Lung (tissue), 12 donors: Measurements from ENCODE around the gene ZNF70. TPM values are rescaled to one million over a fixed set of nuclear protein-coding genes. Genes with fewer than 3 reads are reported as not detected.

Source experiments
- ATAC-seq: fragments of 200-7000 bp; cut with Tn5 transposase; one replicate; pipeline ENCODE4 v1.9.1; 2020; ENCODE audit warnings: moderate number of reproducible peaks; ENCODE audit not compliant: insufficient read depth, low FRiP score
- DNase-seq, 3 donors: peaks; one replicate each; pipeline ENCODE4 v3.0.0-alpha.2; 2013 to 2017
- H3K27ac ChIP-seq, 2 donors: one replicate each; pipeline ENCODE4 v1.5.1; 2013; ENCODE audit warnings: mild to moderate bottlenecking in 2 of 2, moderate library complexity in 2 of 2, control low read depth in 1 of 2, inconsistent platforms in 1 of 2, low read depth in 1 of 2, low read length in 1 of 2
- H3K27me3 ChIP-seq, 3 donors: one replicate each; pipeline ENCODE4 v1.5.1; 2013; ENCODE audit warnings: low read length in 2 of 3; ENCODE audit not compliant: control insufficient read depth in 3 of 3, insufficient read depth in 3 of 3
- H3K36me3 ChIP-seq, 4 donors: one replicate each; pipeline ENCODE4 v1.5.1; 2013; ENCODE audit warnings: low read length in 4 of 4, mild to moderate bottlenecking in 1 of 4, moderate library complexity in 1 of 4; ENCODE audit not compliant: control insufficient read depth in 4 of 4, insufficient read depth in 4 of 4
- H3K4me1 ChIP-seq, 5 donors: one replicate each; pipeline ENCODE4 v1.5.1; 2013; ENCODE audit warnings: low read length in 5 of 5, mild to moderate bottlenecking in 2 of 5, moderate library complexity in 1 of 5; ENCODE audit not compliant: control insufficient read depth in 5 of 5, insufficient read depth in 5 of 5
- H3K4me3 ChIP-seq: one replicate; pipeline ENCODE4 v1.5.1; 2013; ENCODE audit warnings: mild to moderate bottlenecking, control low read depth, moderate library complexity
- H3K9ac ChIP-seq, 2 donors: one replicate each; pipeline ENCODE4 v1.5.1; 2013; ENCODE audit warnings: low read length in 2 of 2, control low read depth in 1 of 2; ENCODE audit not compliant: insufficient read depth in 1 of 2
- H3K9me3 ChIP-seq, 4 donors: one replicate each; pipeline ENCODE4 v1.5.1; 2013; ENCODE audit warnings: low read length in 3 of 4, mild to moderate bottlenecking in 1 of 4, moderate library complexity in 1 of 4; ENCODE audit not compliant: control insufficient read depth in 4 of 4, insufficient read depth in 3 of 4
- WGBS, 2 donors: extraction: QIAGEN DNeasy Blood & Tissue Kit; methylation state at CpG; one replicate each; pipeline ENCODE4 v1.1.7; 2013; 5-methylcytosine and 5-hydroxymethylcytosine counted together
- polyA plus RNA-seq, 2 donors: library from polyadenylated mRNA; stranded (reverse); fragments of 200-250 nt; gene quantifications; one replicate each; pipeline ENCODE4 v1.2.1, GENCODE V29; 2013
- total RNA-seq, 2 donors: library from RNA; depleted of rRNA in 1 of 2; stranded (reverse); fragments of >200 nt in 1 of 2; gene quantifications; one replicate each; pipeline ENCODE4 v1.2.1, GENCODE V29; 2014 to 2021
- TF ChIP-seq, protein P1 (sequence below): IDR thresholded peaks from 2 replicates; pipeline ENCODE4 v1.5.1; 2012; ENCODE audit warnings: mild to moderate bottlenecking; ENCODE audit errors: control extremely low read depth, extremely low read depth
- donor health status: control.
- donor health status: control.
- donor health status: Bipolar disorder and iron deficiency.
- donor health status: healthy.
- donor health status: DM: yes; HTN: yes; CAD: no.

ZNF70 gene
- total and polyA plus RNA-seq, 4 donors: 0.98 to 6.9 (median 3.7) TPM

DNA sequence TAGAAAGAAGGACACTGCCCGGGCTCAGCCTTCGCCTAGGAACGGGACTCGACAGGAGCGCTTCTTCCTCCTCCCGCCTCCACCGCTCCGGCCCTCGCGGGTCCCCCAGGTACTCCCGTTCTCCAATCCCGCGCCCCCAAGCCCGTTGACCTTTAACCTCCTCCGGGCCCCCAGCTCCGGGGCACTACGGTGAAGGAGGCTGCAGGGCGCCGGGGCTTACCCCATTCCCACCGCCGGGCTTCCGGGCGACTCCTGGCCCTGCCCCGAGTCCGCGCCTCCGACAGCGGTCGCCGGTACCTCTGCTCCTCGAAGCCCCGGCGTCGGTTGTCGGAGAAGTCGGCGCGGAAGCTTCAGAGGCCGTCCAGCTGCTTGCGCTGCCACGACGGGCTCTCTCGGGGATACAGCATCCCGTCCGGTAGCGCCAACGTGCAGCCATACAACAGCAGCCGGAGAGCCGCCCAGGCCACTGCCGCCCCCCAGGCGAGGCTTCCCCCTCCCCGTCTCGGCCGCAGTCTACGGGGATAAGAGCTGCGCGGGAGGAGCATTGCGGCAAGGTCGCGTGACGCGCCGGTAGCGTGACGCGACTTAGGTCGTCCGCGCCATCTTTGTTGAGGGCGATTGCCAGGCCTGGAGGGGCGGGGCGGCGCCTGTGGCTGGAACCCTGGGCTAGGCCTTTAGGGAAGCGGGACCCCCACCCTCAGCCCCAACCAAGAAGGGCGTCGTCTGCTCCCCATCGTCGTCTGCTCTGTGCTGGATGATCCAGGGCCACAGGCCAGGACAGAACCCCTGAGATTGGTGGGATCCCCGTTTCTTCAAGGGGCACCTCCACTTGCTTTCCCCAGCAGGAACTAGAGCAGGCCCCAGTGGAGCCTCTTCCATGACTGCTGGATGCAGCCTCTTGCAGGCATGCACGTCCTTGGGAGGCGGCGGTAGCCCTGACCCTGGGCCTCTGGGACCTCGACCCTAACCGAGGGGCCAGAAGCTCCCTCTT, 33.8 kb downstream of the ZNF70 start:
- Histone ChIP-seq H3K27me3 (no peaks in the 10 kb centered on the region), H3K36me3 (peaks cover 5 to 23% (median 8%) of the 10 kb centered on the region in 4 donors), H3K4me3 (peak overlapping the region; percentile 72), H3K9me3 (no peaks in the 10 kb centered on the region), H3K27ac (peak overlapping the region; percentile 81 to 89), H3K4me1 (peaks cover 0 to 13% (median 0%) of the 10 kb centered on the region in 5 donors), H3K9ac (peak overlapping the region; percentile 58 to 63)
- DNase-seq (peak; percentile 90 to 93 (median 91)), ATAC-seq (peak; percentile 97)
- 5 to 7% methylated on average over 59 to 84 of the region's 84 CpGs for WGBS, 2 donors
- TF ChIP-seq, protein P1, sequence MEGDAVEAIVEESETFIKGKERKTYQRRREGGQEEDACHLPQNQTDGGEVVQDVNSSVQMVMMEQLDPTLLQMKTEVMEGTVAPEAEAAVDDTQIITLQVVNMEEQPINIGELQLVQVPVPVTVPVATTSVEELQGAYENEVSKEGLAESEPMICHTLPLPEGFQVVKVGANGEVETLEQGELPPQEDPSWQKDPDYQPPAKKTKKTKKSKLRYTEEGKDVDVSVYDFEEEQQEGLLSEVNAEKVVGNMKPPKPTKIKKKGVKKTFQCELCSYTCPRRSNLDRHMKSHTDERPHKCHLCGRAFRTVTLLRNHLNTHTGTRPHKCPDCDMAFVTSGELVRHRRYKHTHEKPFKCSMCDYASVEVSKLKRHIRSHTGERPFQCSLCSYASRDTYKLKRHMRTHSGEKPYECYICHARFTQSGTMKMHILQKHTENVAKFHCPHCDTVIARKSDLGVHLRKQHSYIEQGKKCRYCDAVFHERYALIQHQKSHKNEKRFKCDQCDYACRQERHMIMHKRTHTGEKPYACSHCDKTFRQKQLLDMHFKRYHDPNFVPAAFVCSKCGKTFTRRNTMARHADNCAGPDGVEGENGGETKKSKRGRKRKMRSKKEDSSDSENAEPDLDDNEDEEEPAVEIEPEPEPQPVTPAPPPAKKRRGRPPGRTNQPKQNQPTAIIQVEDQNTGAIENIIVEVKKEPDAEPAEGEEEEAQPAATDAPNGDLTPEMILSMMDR: no peak

DNA sequence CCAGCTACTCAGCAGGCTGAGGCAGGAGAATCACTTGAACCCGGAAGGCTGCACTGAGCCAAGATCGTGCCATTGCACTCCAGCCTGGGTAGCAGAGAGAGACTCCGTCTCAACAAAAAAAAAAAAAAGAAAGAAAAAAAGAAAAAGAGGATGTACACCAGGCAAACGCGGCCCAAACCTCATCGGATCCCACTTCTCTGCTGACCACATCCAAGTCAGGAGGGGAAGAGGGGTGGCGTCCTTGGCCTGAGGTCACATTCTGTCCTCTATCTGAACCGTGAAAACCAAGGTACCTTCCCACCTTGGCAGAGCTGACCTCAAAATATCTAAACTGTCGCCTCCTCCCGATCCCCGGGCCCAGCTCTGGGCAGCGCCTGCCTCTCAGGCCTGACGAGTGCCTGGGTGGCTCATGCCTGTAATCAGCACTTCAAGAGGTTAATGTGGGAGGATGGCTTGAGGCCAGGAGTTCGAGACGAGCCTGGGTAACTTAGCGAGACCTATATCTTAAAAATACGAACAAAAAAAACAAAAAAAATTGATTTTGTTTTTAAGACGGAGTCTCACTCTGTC, 35.0 kb downstream of the ZNF70 start:
- Histone ChIP-seq H3K27ac (peak overlapping the region in 1 of 2 donors; percentile 10), H3K27me3 (no peaks in the 10 kb centered on the region)
- no peak for DNase-seq

GRCh38 chr22:23714596-23715578, 36.0 kb downstream of the ZNF70 start:
- DNase-seq: no peak
- H3K27me3 ChIP-seq: no peaks in the 10 kb centered on the region
- no peak overlapping the region for H3K4me3 ChIP-seq
- no peak overlapping the region for H3K9ac ChIP-seq
- no peak overlapping the region for H3K27ac ChIP-seq
- ATAC-seq: no peak
- 90 to 92% methylated on average over 23 of the region's 23 CpGs for WGBS, 2 donors
- peaks cover 0 to 13% (median 0%) of the 10 kb centered on the region in 5 donors for H3K4me1 ChIP-seq
- no peaks in the 10 kb centered on the region for H3K9me3 ChIP-seq
- H3K36me3 ChIP-seq: peaks cover 7 to 28% (median 19%) of the 10 kb centered on the region in 4 donors
- TF ChIP-seq, protein P1: no peak

More for the DNA sequence above, 35.0 kb downstream of the ZNF70 start:
- 53 to 70% methylated on average over 18 of the region's 18 CpGs for WGBS, 2 donors
- no peak overlapping the region for H3K4me3 ChIP-seq
- H3K9ac ChIP-seq: no peak overlapping the region
- H3K9me3 ChIP-seq: no peaks in the 10 kb centered on the region
- no peak for ATAC-seq
- peaks cover 5 to 26% (median 10%) of the 10 kb centered on the region in 4 donors for H3K36me3 ChIP-seq
- peaks cover 0 to 13% (median 0%) of the 10 kb centered on the region in 5 donors for H3K4me1 ChIP-seq
- TF ChIP-seq, protein P1: no peak
